HG03280 (cell line): ENCODE measurements around the gene FAM81B.

ENCODE experiments used
- ATAC-seq: cut with Tn5 transposase; IDR thresholded peaks from one replicate; pipeline ENCODE4 v1.9.1; 2021; ENCODE audit warnings: mild to moderate bottlenecking, moderate library complexity; ENCODE audit not compliant: unreplicated experiment

FAM81B gene

GRCh38 chr5:95398989-95399388 is 7.8 kb downstream of the FAM81B start:
- ATAC-seq: no peak

- ATAC-seq: no peak
Measured at GRCh38 chr5:95401626-95402025, 10.5 kb downstream of the FAM81B start.

GRCh38 chr5:95403996-95404395 is 12.8 kb downstream of the FAM81B start:
- ATAC-seq: no peak

- ATAC-seq: no peak
Measured at GRCh38 chr5:95406426-95407090, 15.4 kb downstream of the FAM81B start.

GRCh38 chr5:95410279-95410678 is 19.1 kb downstream of the FAM81B start:
- no peak for ATAC-seq

- ATAC-seq: no peak
Measured at GRCh38 chr5:95411474-95411873, 20.3 kb downstream of the FAM81B start.

- no peak for ATAC-seq
Measured at GRCh38 chr5:95414451-95414850, 23.3 kb downstream of the FAM81B start.

- ATAC-seq: no peak
Measured at GRCh38 chr5:95417971-95418370, 26.8 kb downstream of the FAM81B start.

- ATAC-seq: no peak
Measured at GRCh38 chr5:95422838-95423237, 31.7 kb downstream of the FAM81B start.

- no peak for ATAC-seq
Measured at GRCh38 chr5:95424016-95424415, 32.9 kb downstream of the FAM81B start.

- no peak for ATAC-seq
Measured at GRCh38 chr5:95424526-95424925, 33.4 kb downstream of the FAM81B start.

- ATAC-seq: no peak
Measured at GRCh38 chr5:95426227-95426626, 35.1 kb downstream of the FAM81B start.

GRCh38 chr5:95432779-95433178 is 41.6 kb downstream of the FAM81B start:
- ATAC-seq: no peak

- no peak for ATAC-seq
Measured at GRCh38 chr5:95439801-95440493, 48.8 kb downstream of the FAM81B start.

- ATAC-seq: no peak
Measured at GRCh38 chr5:95440825-95441224, 49.7 kb downstream of the FAM81B start.

GRCh38 chr5:95441636-95442035 is 50.5 kb downstream of the FAM81B start:
- no peak for ATAC-seq

GRCh38 chr5:95445442-95445841 is 54.3 kb downstream of the FAM81B start:
- no peak for ATAC-seq

GRCh38 chr5:95445995-95446394 is 54.8 kb downstream of the FAM81B start:
- no peak for ATAC-seq

GRCh38 chr5:95446560-95447221 is 55.5 kb downstream of the FAM81B start:
- ATAC-seq: no peak

- ATAC-seq: no peak
Measured at GRCh38 chr5:95447961-95448360, 56.8 kb downstream of the FAM81B start.

- ATAC-seq: no peak
Measured at GRCh38 chr5:95448789-95449188, 57.6 kb downstream of the FAM81B start.

GRCh38 chr5:95449460-95449859 is 58.3 kb downstream of the FAM81B start:
- no peak for ATAC-seq
